Measurements from ENCODE around the gene AKAP1. TPM values are rescaled to one million over a fixed set of nuclear protein-coding genes. Genes with fewer than 3 reads are reported as not detected.

AKAP1 gene
- total RNA-seq, 2 experiments from 2014 or later, result 27.3 to 28.6 TPM

GRCh38 chr17:57154921-57155320 lies 69.9 kb downstream of the AKAP1 start:
- intact Hi-C loops (cut with micrococcal nuclease), result no loop called here
- Mint-ChIP-seq H3K4me3 (no peak overlapping the region), H3K27me3 (peaks cover 3% of the 10 kb centered on the region), H3K36me3 (ENCODE audit: low read depth) (no peaks in the 10 kb centered on the region), H3K4me1 (ENCODE audit: low read depth) (no peaks in the 10 kb centered on the region), H3K27ac (no peak overlapping the region), H3K9me3 (no peaks in the 10 kb centered on the region)
- ChIA-PET POLR2A (no interaction called here), CTCF (no interaction called here)
- ATAC-seq (no peak), DNase-seq (no peak)
- no peak for TF ChIP-seq CTCF (IDR thresholded peaks at IDR 0.05)

DNA sequence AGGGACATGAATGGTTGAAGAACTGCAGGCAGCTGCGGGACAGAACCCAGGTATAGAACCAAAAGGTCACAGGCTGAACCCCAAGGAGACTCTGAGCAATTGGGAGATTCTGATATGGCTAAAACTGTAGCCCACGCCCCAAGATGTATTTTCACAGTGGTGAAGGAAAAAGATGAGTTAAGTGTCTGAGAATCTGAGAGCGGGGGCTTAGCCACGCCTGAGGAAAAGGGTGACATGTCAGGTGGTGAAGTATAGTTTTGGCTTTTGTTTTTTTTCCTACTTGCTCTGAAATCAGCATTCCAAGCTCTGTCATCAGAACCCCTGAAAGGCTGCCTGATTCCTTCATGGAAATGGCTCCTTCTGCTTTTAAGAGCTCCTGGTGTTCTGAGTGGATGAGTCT lies 73.3 kb downstream of the AKAP1 start:
- POLR2A ChIA-PET, result no interaction called here

GRCh38 chr17:57158795-57159194 lies 73.7 kb downstream of the AKAP1 start:
- TF ChIP-seq CTCF (IDR thresholded peaks at IDR 0.05), result no peak
- no peaks in the 10 kb centered on the region for H3K27me3 Mint-ChIP-seq
- H3K4me3 Mint-ChIP-seq, result no peak overlapping the region
- no peak overlapping the region for H3K27ac Mint-ChIP-seq
- POLR2A ChIA-PET, result no interaction called here
- no peaks in the 10 kb centered on the region for H3K4me1 Mint-ChIP-seq (ENCODE audit: low read depth)
- DNase-seq (no peak), ATAC-seq (no peak)
- H3K36me3 Mint-ChIP-seq (ENCODE audit: low read depth), result no peaks in the 10 kb centered on the region
- H3K9me3 Mint-ChIP-seq, result no peaks in the 10 kb centered on the region
- intact Hi-C loops (cut with micrococcal nuclease), result no loop called here
- CTCF ChIA-PET, result no interaction called here

More for the DNA sequence above, 73.3 kb downstream of the AKAP1 start:
- Mint-ChIP-seq H3K27me3 (no peaks in the 10 kb centered on the region), H3K4me1 (ENCODE audit: low read depth) (no peaks in the 10 kb centered on the region), H3K4me3 (no peak overlapping the region), H3K9me3 (no peaks in the 10 kb centered on the region), H3K36me3 (ENCODE audit: low read depth) (no peaks in the 10 kb centered on the region), H3K27ac (no peak overlapping the region)
- intact Hi-C loops (cut with micrococcal nuclease), result no loop called here
- CTCF ChIA-PET, result no interaction called here
- no peak for TF ChIP-seq CTCF (IDR thresholded peaks at IDR 0.05)
- DNase-seq (no peak), ATAC-seq (no peak)

GRCh38 chr17:57160624-57161023 lies 75.6 kb downstream of the AKAP1 start:
- ChIA-PET CTCF (no interaction called here), POLR2A (no interaction called here)
- Mint-ChIP-seq H3K27me3 (no peaks in the 10 kb centered on the region), H3K27ac (no peak overlapping the region), H3K36me3 (ENCODE audit: low read depth) (no peaks in the 10 kb centered on the region), H3K4me1 (ENCODE audit: low read depth) (no peaks in the 10 kb centered on the region), H3K4me3 (no peak overlapping the region), H3K9me3 (no peaks in the 10 kb centered on the region)
- ATAC-seq (no peak), DNase-seq (no peak)
- no peak for TF ChIP-seq CTCF (IDR thresholded peaks at IDR 0.05)
- intact Hi-C loops (cut with micrococcal nuclease), result no loop called here

- ATAC-seq (no peak), DNase-seq (no peak)
- CTCF ChIA-PET, result no interaction called here
- Mint-ChIP-seq H3K4me3 (no peak overlapping the region), H3K27me3 (peaks cover 2% of the 10 kb centered on the region), H3K4me1 (ENCODE audit: low read depth) (no peaks in the 10 kb centered on the region), H3K36me3 (ENCODE audit: low read depth) (no peaks in the 10 kb centered on the region), H3K27ac (no peak overlapping the region), H3K9me3 (no peaks in the 10 kb centered on the region)
- POLR2A ChIA-PET, result no interaction called here
- intact Hi-C loops (cut with micrococcal nuclease), result no loop called here
- no peak for TF ChIP-seq CTCF (IDR thresholded peaks at IDR 0.05)
These were observed 79.8 kb downstream of the AKAP1 start for GRCh38 chr17:57164814-57165213.
